EL (cell line): ENCODE data around the gene CMTM8.

Source experiments
- DNase-seq: peaks from one replicate; pipeline ENCODE4 v3.0.0-alpha.2; 2016

The CMTM8 gene

DNA sequence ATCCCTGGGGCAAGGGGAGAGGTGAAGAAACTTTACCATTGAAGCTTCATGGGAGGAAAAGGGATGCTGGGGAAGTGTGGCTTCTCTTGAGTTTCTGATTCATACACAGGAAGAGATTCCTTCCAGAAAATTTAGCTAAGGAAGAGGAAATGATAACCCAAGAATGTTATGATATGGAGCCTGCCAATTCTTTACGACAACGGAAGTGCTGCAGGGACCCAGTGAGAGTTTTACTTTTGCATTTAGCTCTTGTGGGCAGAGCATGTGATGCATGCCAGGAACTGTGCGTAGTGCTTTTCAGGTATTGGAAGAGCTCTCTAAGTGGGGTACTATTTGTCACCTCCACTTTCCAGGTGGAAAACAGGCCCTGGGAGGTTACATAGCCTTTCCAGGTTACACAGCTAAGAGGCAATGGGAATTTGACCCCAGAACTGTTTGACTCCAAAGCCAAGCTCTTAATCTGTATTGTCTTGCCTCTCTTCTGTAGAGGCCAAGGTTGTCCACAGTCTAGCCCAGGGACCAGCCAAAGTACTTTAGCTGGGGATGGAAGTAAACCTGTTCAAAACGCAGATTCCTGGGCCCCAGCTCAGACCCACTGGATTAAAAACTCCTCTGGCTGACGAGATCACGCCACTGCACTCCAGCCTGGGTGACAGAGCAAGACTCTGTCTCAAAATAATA lies 176.2 kb downstream of the CMTM8 start:
- peak; percentile 84 for DNase-seq

DNA sequence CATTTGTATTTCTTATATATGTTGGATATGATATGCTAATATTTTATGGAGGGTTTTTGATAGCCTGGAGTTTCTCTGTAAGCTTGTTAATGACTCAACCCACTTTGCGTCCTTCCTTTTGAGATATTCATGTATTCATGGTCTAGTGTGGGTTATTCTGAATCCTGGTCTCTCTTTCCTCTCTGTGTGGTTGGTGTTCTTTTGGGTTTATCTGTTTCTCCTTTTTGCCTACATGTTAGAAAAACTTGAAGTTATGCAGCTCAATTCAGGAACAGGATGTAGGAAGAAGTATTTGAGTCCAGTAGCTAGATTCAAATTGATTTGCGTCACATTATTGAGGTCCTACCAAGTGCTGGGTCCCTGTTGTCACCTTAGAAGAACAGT lies 181.3 kb downstream of the CMTM8 start:
- DNase-seq: no peak
